GM12892 (cell line): Measurements from ENCODE around the gene ARMH2.

Experiments used
- POLR2A ChIP-seq: IDR thresholded peaks from 2 replicates; pipeline ENCODE4 v1.6.1; 2011; ENCODE audit warnings: low read depth, low read length, control low read depth
- POLR2AphosphoS5 ChIP-seq: IDR thresholded peaks from 2 replicates; pipeline ENCODE4 v1.6.1; 2011; ENCODE audit warnings: low read depth, low read length, control low read depth
- TAF1 ChIP-seq: IDR thresholded peaks from 2 replicates; pipeline ENCODE4 v1.6.1; 2011; ENCODE audit warnings: low read depth, mild to moderate bottlenecking, control low read depth, low read length, borderline replicate concordance

GRCh38 chr6:24827970-24828369 is 29.3 kb upstream of the ARMH2 start:
- TF ChIP-seq TAF1 (no peak), POLR2A (no peak), POLR2AphosphoS5 (no peak)
